T-cell (primary cell): ENCODE measurements around the gene HGFAC. TPM values are rescaled to one million over a fixed set of nuclear protein-coding genes. Genes with fewer than 3 reads are reported as not detected.

Experiments
- ATAC-seq, 4 experiments: fragments of 200-7000 bp in 3 of 4; fragments of 150-1000 bp in 1 of 4; cut with Tn5 transposase; replicated peaks in 1 of 4; 1 replicate in 3 of 4; 2 replicates in 1 of 4; pipeline ENCODE4 v1.10.0; 2021; ENCODE audit warnings: moderate library complexity in 3 of 4, mild to moderate bottlenecking in 2 of 4, moderate number of reproducible peaks in 1 of 4
- CTCF ChIA-PET, 2 donors: fragments of 300-600 bp; sonication (Branson Sonifier 250); formaldehyde crosslinking; loops; one replicate each; lab custom pipeline; 2022; ENCODE audit warnings: antibody characterized with exemption in 2 of 2; lab: Charles Lee
- POLR2A ChIA-PET, 2 donors: fragments of 300-600 bp; sonication (Branson Sonifier 250); formaldehyde crosslinking; loops; one replicate each; lab custom pipeline; 2022; ENCODE audit warnings: antibody characterized with exemption in 2 of 2; lab: Charles Lee
- DNase-seq, 35 experiments: peaks; one replicate each; pipeline versions ENCODE4 v3.0.0 to v3.0.0-alpha.2; 2013 to 2023
- H3K27ac ChIP-seq: one replicate; pipeline ENCODE4 v1.5.1; 2013; ENCODE audit warnings: low read length
- H3K27me3 ChIP-seq, 2 experiments: replicated peaks in 1 of 2; 1 replicate in 1 of 2; 2 replicates in 1 of 2; pipeline versions ENCODE4 v1.6.1 to v1.7.0; 2013; ENCODE audit warnings: low read length in 1 of 2, mixed read lengths in 1 of 2; ENCODE audit not compliant: control insufficient read depth in 2 of 2, insufficient read depth in 2 of 2; ENCODE audit errors: extremely low read depth in 1 of 2
- H3K36me3 ChIP-seq, 2 donors: 1 replicate in 1 of 2; 2 replicates in 1 of 2; pipeline versions ENCODE4 v1.6.1 to v1.7.0; 2013; ENCODE audit warnings: low read length in 1 of 2; ENCODE audit not compliant: control insufficient read depth in 2 of 2, insufficient read depth in 1 of 2; ENCODE audit errors: extremely low read depth in 1 of 2
- H3K4me1 ChIP-seq, 2 experiments: 1 replicate in 1 of 2; 2 replicates in 1 of 2; pipeline versions ENCODE4 v1.6.1 to v1.7.0; 2013; ENCODE audit warnings: low read length in 2 of 2, mixed read lengths in 1 of 2; ENCODE audit not compliant: insufficient read depth in 2 of 2, control insufficient read depth in 1 of 2; ENCODE audit errors: extremely low read depth in 1 of 2
- H3K4me3 ChIP-seq, 2 donors: 1 replicate in 1 of 2; 2 replicates in 1 of 2; pipeline versions ENCODE4 v1.5.1 to v1.7.0; 2013; ENCODE audit warnings: mild to moderate bottlenecking in 2 of 2, low read length in 1 of 2, moderate library complexity in 1 of 2; ENCODE audit not compliant: control insufficient read depth in 1 of 2; ENCODE audit errors: extremely low read depth in 1 of 2
- H3K9me3 ChIP-seq: 2 replicates; pipeline ENCODE4 v1.7.0; 2013
- H3K27ac Mint-ChIP-seq, 2 donors: one replicate each; pipeline ENCODE4 v1.8.0; 2020 to 2021; ENCODE audit warnings: mild to moderate bottlenecking in 2 of 2, mixed read lengths in 2 of 2
- H3K27me3 Mint-ChIP-seq, 2 donors: one replicate each; pipeline ENCODE4 v1.8.0; 2021 to 2022; ENCODE audit warnings: mixed read lengths in 2 of 2
- H3K36me3 Mint-ChIP-seq: one replicate; pipeline ENCODE4 v1.8.0; 2021; ENCODE audit warnings: mixed read lengths
- H3K4me1 Mint-ChIP-seq, 3 donors: one replicate each; pipeline ENCODE4 v1.8.0; 2020 to 2022; ENCODE audit warnings: mixed read lengths in 3 of 3, mild to moderate bottlenecking in 1 of 3
- H3K4me3 Mint-ChIP-seq, 3 donors: one replicate each; pipeline ENCODE4 v1.8.0; 2020 to 2022; ENCODE audit warnings: mild to moderate bottlenecking in 3 of 3, mixed read lengths in 3 of 3, moderate library complexity in 3 of 3
- H3K9me3 Mint-ChIP-seq, 3 donors: one replicate each; pipeline ENCODE4 v1.8.0; 2020 to 2022; ENCODE audit warnings: mixed read lengths in 3 of 3
- WGBS: methylation state at CpG from one replicate; pipeline ENCODE4 v1.1.5; 2013; ENCODE audit warnings: missing lambda C conversion rate; ENCODE audit not compliant: insufficient coverage; 5-methylcytosine and 5-hydroxymethylcytosine counted together
- total RNA-seq, 35 experiments: library from RNA in 6 of 35; stranded (reverse) in 6 of 35; fragments of 120-200 nt in 1 of 35; gene quantifications; one replicate each; pipeline versions ENCODE4 v1.2.1 to v1.2.4 and lab custom pipeline; 2013 to 2026

HGFAC gene
- total RNA-seq, 5 donors from 2014 or later (not counting 1 experiment from before 2014, with no cell fraction given) = 0.33 to 0.73 (median 0.70) TPM; not detected in 2

- no peaks in the 10 kb centered on the region for H3K9me3 Mint-ChIP-seq
- no peaks in the 10 kb centered on the region for H3K9me3 ChIP-seq
- peaks cover 2 to 13% of the 10 kb centered on the region in 2 experiments for H3K4me1 ChIP-seq
- no peak overlapping the region for H3K27ac Mint-ChIP-seq
- H3K4me1 Mint-ChIP-seq = no peaks in the 10 kb centered on the region
- WGBS = 78% methylated on average over 7 of the region's 7 CpGs
- ATAC-seq (no peak), DNase-seq (no peak)
- POLR2A ChIA-PET = interaction anchor here in 1 of 2 donors (0.9 kb wide), 1 partner anchor 10 kb away, joined by 3 read pairs; no protein-coding TSS in a partner anchor
- H3K27me3 Mint-ChIP-seq = no peaks in the 10 kb centered on the region
- H3K4me3 ChIP-seq = no peak overlapping the region
- no peak overlapping the region for H3K27ac ChIP-seq
- H3K36me3 Mint-ChIP-seq = no peaks in the 10 kb centered on the region
- H3K36me3 ChIP-seq = no peaks in the 10 kb centered on the region
- peaks cover 0 to 17% of the 10 kb centered on the region in 2 experiments for H3K27me3 ChIP-seq
- H3K4me3 Mint-ChIP-seq = no peak overlapping the region
- CTCF ChIA-PET = interaction anchor here in 1 of 2 donors (0.9 kb wide), 1 partner anchor 244 kb away, joined by 3 read pairs; no protein-coding TSS in a partner anchor
Observed at GRCh38 chr4:3440011-3440410, 1.8 kb upstream of the HGFAC start.

GRCh38 chr4:3440979-3441500 lies 728 bp upstream of the HGFAC start:
- H3K27me3 Mint-ChIP-seq = no peaks in the 10 kb centered on the region
- no peaks in the 10 kb centered on the region for H3K9me3 Mint-ChIP-seq

GRCh38 chr4:3442460-3442958 lies 741 bp downstream of the HGFAC start:
- POLR2A ChIA-PET = no interaction called here
- Mint-ChIP-seq H3K4me1 (no peaks in the 10 kb centered on the region), H3K27ac (no peak overlapping the region), H3K9me3 (no peaks in the 10 kb centered on the region), H3K36me3 (no peaks in the 10 kb centered on the region), H3K4me3 (no peak overlapping the region), H3K27me3 (no peaks in the 10 kb centered on the region)
- peaks cover 2 to 13% of the 10 kb centered on the region in 2 experiments for H3K4me1 ChIP-seq
- no peak overlapping the region for H3K4me3 ChIP-seq
- WGBS = 93% methylated on average over 8 of the region's 14 CpGs
- CTCF ChIA-PET = no interaction called here
- H3K27ac ChIP-seq = no peak overlapping the region
- ATAC-seq = no peak
- no peaks in the 10 kb centered on the region for H3K36me3 ChIP-seq
- H3K27me3 ChIP-seq = peaks cover 0 to 17% of the 10 kb centered on the region in 2 experiments
- DNase-seq = no peak
- no peaks in the 10 kb centered on the region for H3K9me3 ChIP-seq

More at GRCh38 chr4:3440979-3441500, 728 bp upstream of the HGFAC start:
- Histone ChIP-seq H3K9me3 (no peaks in the 10 kb centered on the region), H3K4me3 (no peak overlapping the region), H3K27me3 (peaks cover 0 to 17% of the 10 kb centered on the region in 2 experiments), H3K4me1 (peaks cover 2 to 13% of the 10 kb centered on the region in 2 experiments), H3K27ac (no peak overlapping the region), H3K36me3 (no peaks in the 10 kb centered on the region)
- DNase-seq (no peak), ATAC-seq (no peak)
- CTCF ChIA-PET = no interaction called here
- Mint-ChIP-seq H3K27ac (no peak overlapping the region), H3K4me1 (no peaks in the 10 kb centered on the region), H3K36me3 (no peaks in the 10 kb centered on the region), H3K4me3 (no peak overlapping the region)
- WGBS = 91% methylated on average over 11 of the region's 15 CpGs
- POLR2A ChIA-PET = no interaction called here

- Mint-ChIP-seq H3K4me3 (no peak overlapping the region), H3K4me1 (no peaks in the 10 kb centered on the region), H3K9me3 (no peaks in the 10 kb centered on the region), H3K27ac (no peak overlapping the region), H3K36me3 (no peaks in the 10 kb centered on the region), H3K27me3 (no peaks in the 10 kb centered on the region)
- H3K27me3 ChIP-seq = peaks cover 0 to 17% of the 10 kb centered on the region in 2 experiments
- no peak overlapping the region for H3K27ac ChIP-seq
- peaks cover 2 to 13% of the 10 kb centered on the region in 2 experiments for H3K4me1 ChIP-seq
- ChIA-PET CTCF (interaction anchor here (0.5 to 1.6 kb wide), 6 partner anchors 90 to 919 kb away, joined by 3 to 4 read pairs (median 3); no protein-coding TSS in a partner anchor), POLR2A (no interaction called here)
- H3K4me3 ChIP-seq = no peak overlapping the region
- H3K36me3 ChIP-seq = no peaks in the 10 kb centered on the region
- no peaks in the 10 kb centered on the region for H3K9me3 ChIP-seq
- ATAC-seq (peak; percentile 63 to 83 (median 73)), DNase-seq (peak; percentile 20 to 81 (median 57))
- 35% methylated on average over 23 of the region's 36 CpGs for WGBS
Observed at GRCh38 chr4:3442959-3443749, 1.4 kb downstream of the HGFAC start.

GRCh38 chr4:3443750-3444309 lies 2.1 kb downstream of the HGFAC start:
- ATAC-seq (no peak), DNase-seq (no peak)
- Mint-ChIP-seq H3K9me3 (no peaks in the 10 kb centered on the region), H3K4me1 (no peaks in the 10 kb centered on the region), H3K27me3 (no peaks in the 10 kb centered on the region), H3K4me3 (no peak overlapping the region), H3K36me3 (no peaks in the 10 kb centered on the region), H3K27ac (no peak overlapping the region)
- H3K4me3 ChIP-seq = no peak overlapping the region
- peaks cover 0 to 18% of the 10 kb centered on the region in 2 experiments for H3K27me3 ChIP-seq
- peaks cover 2 to 13% of the 10 kb centered on the region in 2 experiments for H3K4me1 ChIP-seq
- WGBS = 68% methylated on average over 17 of the region's 17 CpGs
- ChIA-PET CTCF (interaction anchor here (0.5 to 1.6 kb wide), 5 partner anchors 90 to 919 kb away, joined by 3 to 4 read pairs (median 3); no protein-coding TSS in a partner anchor), POLR2A (no interaction called here)
- no peaks in the 10 kb centered on the region for H3K36me3 ChIP-seq
- H3K9me3 ChIP-seq = no peaks in the 10 kb centered on the region
- no peak overlapping the region for H3K27ac ChIP-seq
